ENCODE results near the gene PTGER4.
"Not testable (repeated sequence)": the region's sequence is repeated elsewhere in the genome, so short reads cannot be mapped to it uniquely, and the experiment has no call there.

PTGER4 gene

GRCh38 chr5:40679913-40680681 lies at the start of gene PTGER4:
TSS of gene PTGER4 (plus strand) at chr5:40679915. CDS start at chr5:40680994, 1,079 bp downstream.
- no peak for DNase-seq (ENCODE audit: low read depth)
- peak within 1 kb of the TSS; percentile 77 for H3K4me3 ChIP-seq (replicated peaks; ENCODE audit: low read depth, low read length)
- no peak for TF ChIP-seq CTCF (IDR thresholded peaks at IDR 0.05; ENCODE audit: low read length, missing control alignments)

- no peak for TF ChIP-seq CTCF (IDR thresholded peaks at IDR 0.05; ENCODE audit: low read length, missing control alignments)
These were observed 49.6 kb upstream of the PTGER4 start for GRCh38 chr5:40630126-40630525.

GRCh38 chr5:40631236-40631635 lies 48.5 kb upstream of the PTGER4 start:
- no peak for DNase-seq (ENCODE audit: low read depth)
- no peak for TF ChIP-seq CTCF (IDR thresholded peaks at IDR 0.05; ENCODE audit: low read length, missing control alignments)
- H3K4me3 ChIP-seq (replicated peaks; ENCODE audit: low read depth, low read length), result no peak overlapping the region

More at GRCh38 chr5:40630126-40630525, 49.6 kb upstream of the PTGER4 start:
- H3K4me3 ChIP-seq (replicated peaks; ENCODE audit: low read depth, low read length), result no peak overlapping the region
- DNase-seq (ENCODE audit: low read depth), result no peak

- no peak for TF ChIP-seq CTCF (IDR thresholded peaks at IDR 0.05; ENCODE audit: low read length, missing control alignments)
- no peak for DNase-seq (ENCODE audit: low read depth)
- H3K4me3 ChIP-seq (replicated peaks; ENCODE audit: low read depth, low read length), result no peak overlapping the region
These were observed 45.6 kb upstream of the PTGER4 start for GRCh38 chr5:40634154-40634553.

GRCh38 chr5:40634593-40634992 lies 45.1 kb upstream of the PTGER4 start:
- TF ChIP-seq CTCF (IDR thresholded peaks at IDR 0.05; ENCODE audit: low read length, missing control alignments), result no peak
- H3K4me3 ChIP-seq (replicated peaks; ENCODE audit: low read depth, low read length), result no peak overlapping the region
- no peak for DNase-seq (ENCODE audit: low read depth)

- DNase-seq (ENCODE audit: low read depth), result not testable (repeated sequence)
These were observed 40.2 kb upstream of the PTGER4 start for GRCh38 chr5:40639531-40639930.

GRCh38 chr5:40646266-40646665 lies 33.4 kb upstream of the PTGER4 start:
- no peak overlapping the region for H3K4me3 ChIP-seq (replicated peaks; ENCODE audit: low read depth, low read length)
- TF ChIP-seq CTCF (IDR thresholded peaks at IDR 0.05; ENCODE audit: low read length, missing control alignments), result no peak
- no peak for DNase-seq (ENCODE audit: low read depth)

More at GRCh38 chr5:40639531-40639930, 40.2 kb upstream of the PTGER4 start:
- not testable (repeated sequence) for H3K4me3 ChIP-seq (replicated peaks; ENCODE audit: low read depth, low read length)
